Mucosa of gallbladder (tissue), 1 donor: ENCODE data around the gene TLNRD1. TPM values are rescaled to one million over a fixed set of nuclear protein-coding genes. Genes with fewer than 3 reads are reported as not detected.
A peak's percentile ranks its signal among the peaks of the same experiment; 100 is the strongest.

Experiments
- DNase-seq: peaks from one replicate; pipeline ENCODE4 v3.0.0-alpha.2; 2020; ENCODE audit warnings: low spot score
- total RNA-seq: library from RNA; stranded (reverse); gene quantifications from one replicate; pipeline ENCODE4 v1.2.1, GENCODE V29; 2021
- donor health status: DM: no; HTN: no; CAD: no.

The TLNRD1 gene
- total RNA-seq, 1 donor from 2014 or later = 26.0 TPM

- DNase-seq = no peak
Measured at GRCh38 chr15:81002009-81002330, 1.2 kb downstream of the TLNRD1 start.

- DNase-seq = no peak
Measured at GRCh38 chr15:81002331-81003096, 1.8 kb downstream of the TLNRD1 start.

GRCh38 chr15:81003097-81003350, 2.3 kb downstream of the TLNRD1 start:
- no peak for DNase-seq

GRCh38 chr15:81006124-81006523, 5.4 kb downstream of the TLNRD1 start:
- no peak for DNase-seq

- DNase-seq = no peak
Measured at GRCh38 chr15:81007428-81008064, 6.8 kb downstream of the TLNRD1 start.

- DNase-seq = no peak
Measured at GRCh38 chr15:81008312-81008711, 7.6 kb downstream of the TLNRD1 start.

GRCh38 chr15:81010086-81010485, 9.4 kb downstream of the TLNRD1 start:
- no peak for DNase-seq

- DNase-seq = no peak
Measured at GRCh38 chr15:81011593-81011992, 10.9 kb downstream of the TLNRD1 start.

GRCh38 chr15:81012588-81012987, 11.9 kb downstream of the TLNRD1 start:
- DNase-seq = no peak

GRCh38 chr15:81013396-81013929, 12.7 kb downstream of the TLNRD1 start:
- no peak for DNase-seq

- no peak for DNase-seq
Measured at GRCh38 chr15:81014446-81015093, 13.8 kb downstream of the TLNRD1 start.

- DNase-seq = no peak
Measured at GRCh38 chr15:81015621-81016488, 15.1 kb downstream of the TLNRD1 start.

- DNase-seq = no peak
Measured at GRCh38 chr15:81016489-81017068, 15.9 kb downstream of the TLNRD1 start.

GRCh38 chr15:81018197-81018596, 17.5 kb downstream of the TLNRD1 start:
- DNase-seq = no peak

GRCh38 chr15:81021321-81021720, 20.6 kb downstream of the TLNRD1 start:
- DNase-seq = no peak

- DNase-seq = peak; percentile 76
Measured at GRCh38 chr15:81023483-81024264, 23.0 kb downstream of the TLNRD1 start.

- DNase-seq = no peak
Measured at GRCh38 chr15:81024265-81024872, 23.6 kb downstream of the TLNRD1 start.

GRCh38 chr15:81024936-81025335, 24.2 kb downstream of the TLNRD1 start:
- no peak for DNase-seq

GRCh38 chr15:81025721-81026370, 25.1 kb downstream of the TLNRD1 start:
- no peak for DNase-seq
